Neuronal stem cell (in vitro differentiated cells): ENCODE measurements around the gene ERO1B.

Source experiments
- DNase-seq: peaks from one replicate; pipeline ENCODE4 v3.0.0-alpha.2; 2013; ENCODE audit warnings: low spot score
- H2AFZ ChIP-seq: one replicate; pipeline ENCODE4 v1.6.1; 2013; ENCODE audit warnings: mild to moderate bottlenecking, low read length, inconsistent platforms
- H2AK5ac ChIP-seq: 2 replicates; pipeline ENCODE4 v1.6.1; 2013; ENCODE audit warnings: low read depth, mild to moderate bottlenecking, inconsistent platforms, low read length, moderate library complexity, mixed read lengths
- H2BK120ac ChIP-seq: 2 replicates; pipeline ENCODE4 v1.6.1; 2013; ENCODE audit warnings: low read depth, mild to moderate bottlenecking, inconsistent platforms, low read length, moderate library complexity, mixed read lengths
- H2BK12ac ChIP-seq: one replicate; pipeline ENCODE4 v1.6.1; 2013; ENCODE audit warnings: low read length, inconsistent platforms
- H2BK15ac ChIP-seq: 2 replicates; pipeline ENCODE4 v1.6.1; 2013; ENCODE audit warnings: mild to moderate bottlenecking, low read length, inconsistent platforms, mixed read lengths
- H2BK5ac ChIP-seq: one replicate; pipeline ENCODE4 v1.6.1; 2013; ENCODE audit warnings: inconsistent platforms, mild to moderate bottlenecking, low read length, moderate library complexity
- H3K14ac ChIP-seq: one replicate; pipeline ENCODE4 v1.6.1; 2013; ENCODE audit warnings: low read length, inconsistent platforms
- H3K18ac ChIP-seq: 2 replicates; pipeline ENCODE4 v1.6.1; 2013; ENCODE audit warnings: low read length, inconsistent platforms
- H3K23ac ChIP-seq: 2 replicates; pipeline ENCODE4 v1.6.1; 2013; ENCODE audit warnings: low read depth, mild to moderate bottlenecking, mixed read lengths, low read length, inconsistent platforms; ENCODE audit not compliant: poor library complexity
- H3K27ac ChIP-seq: replicated peaks from 3 replicates; pipeline ENCODE4 v1.5.1; 2013; ENCODE audit warnings: low read length, inconsistent platforms
- H3K27me3 ChIP-seq, 3 experiments: 2 replicates each; pipeline ENCODE4 v1.6.1; 2013; ENCODE audit warnings: low read length in 3 of 3, mild to moderate bottlenecking in 2 of 3, inconsistent platforms in 1 of 3, low read depth in 1 of 3, mixed read lengths in 1 of 3, moderate library complexity in 1 of 3; ENCODE audit not compliant: control insufficient read depth in 3 of 3, insufficient read depth in 3 of 3
- H3K36me3 ChIP-seq, 2 donors: replicated peaks in 1 of 2; 2 replicates each; pipeline ENCODE4 v1.6.1; 2013; ENCODE audit warnings: low read length in 2 of 2; ENCODE audit not compliant: control insufficient read depth in 2 of 2, insufficient read depth in 2 of 2
- H3K4ac ChIP-seq: 2 replicates; pipeline ENCODE4 v1.6.1; 2013; ENCODE audit warnings: inconsistent platforms, mild to moderate bottlenecking, low read length, moderate library complexity
- H3K4me1 ChIP-seq, 2 donors: 1 replicate in 1 of 2; 2 replicates in 1 of 2; pipeline ENCODE4 v1.6.1; 2013; ENCODE audit warnings: low read length in 2 of 2, low read depth in 1 of 2; ENCODE audit not compliant: control insufficient read depth in 2 of 2, insufficient read depth in 1 of 2
- H3K4me2 ChIP-seq: one replicate; pipeline ENCODE4 v1.6.1; 2013; ENCODE audit warnings: mild to moderate bottlenecking, low read length, inconsistent platforms; ENCODE audit not compliant: insufficient read depth, poor library complexity, severe bottlenecking
- H3K4me3 ChIP-seq, 2 donors: 2 replicates each; pipeline ENCODE4 v1.5.1; 2013; ENCODE audit warnings: low read length in 2 of 2, mild to moderate bottlenecking in 2 of 2, inconsistent platforms in 1 of 2, moderate library complexity in 1 of 2
- H3K79me1 ChIP-seq: one replicate; pipeline ENCODE4 v1.6.1; 2013; ENCODE audit warnings: low read depth, mild to moderate bottlenecking, inconsistent platforms, low read length, moderate library complexity
- H3K9ac ChIP-seq: one replicate; pipeline ENCODE4 v1.6.1; 2013; ENCODE audit warnings: mild to moderate bottlenecking, low read depth, low read length, inconsistent platforms; ENCODE audit not compliant: poor library complexity
- H3K9me3 ChIP-seq, 2 donors: replicated peaks in 1 of 2; 2 replicates each; pipeline versions ENCODE3 to v1.6.1; 2013; ENCODE audit warnings: low read length in 2 of 2, mild to moderate bottlenecking in 2 of 2, inconsistent platforms in 1 of 2, low read depth in 1 of 2, mixed read lengths in 1 of 2, moderate library complexity in 1 of 2; ENCODE audit not compliant: control insufficient read depth in 2 of 2, insufficient read depth in 1 of 2
- H4K8ac ChIP-seq: one replicate; pipeline ENCODE4 v1.6.1; 2013; ENCODE audit warnings: low read depth, mild to moderate bottlenecking, inconsistent platforms, low read length, moderate library complexity
- H4K91ac ChIP-seq: one replicate; pipeline ENCODE4 v1.6.1; 2013; ENCODE audit warnings: low read length, low read depth, mild to moderate bottlenecking, inconsistent platforms; ENCODE audit not compliant: poor library complexity
- WGBS, 2 donors: extraction: QIAGEN DNeasy Blood & Tissue Kit; methylation state at CpG; one replicate each; pipeline ENCODE4 v1.1.7; 2013; ENCODE audit warnings: missing lambda C conversion rate in 2 of 2, mixed read lengths in 1 of 2; ENCODE audit not compliant: insufficient read length in 2 of 2, insufficient replicate concordance in 1 of 2; ENCODE audit errors: extremely low coverage in 2 of 2; 5-methylcytosine and 5-hydroxymethylcytosine counted together

ERO1B gene

DNA sequence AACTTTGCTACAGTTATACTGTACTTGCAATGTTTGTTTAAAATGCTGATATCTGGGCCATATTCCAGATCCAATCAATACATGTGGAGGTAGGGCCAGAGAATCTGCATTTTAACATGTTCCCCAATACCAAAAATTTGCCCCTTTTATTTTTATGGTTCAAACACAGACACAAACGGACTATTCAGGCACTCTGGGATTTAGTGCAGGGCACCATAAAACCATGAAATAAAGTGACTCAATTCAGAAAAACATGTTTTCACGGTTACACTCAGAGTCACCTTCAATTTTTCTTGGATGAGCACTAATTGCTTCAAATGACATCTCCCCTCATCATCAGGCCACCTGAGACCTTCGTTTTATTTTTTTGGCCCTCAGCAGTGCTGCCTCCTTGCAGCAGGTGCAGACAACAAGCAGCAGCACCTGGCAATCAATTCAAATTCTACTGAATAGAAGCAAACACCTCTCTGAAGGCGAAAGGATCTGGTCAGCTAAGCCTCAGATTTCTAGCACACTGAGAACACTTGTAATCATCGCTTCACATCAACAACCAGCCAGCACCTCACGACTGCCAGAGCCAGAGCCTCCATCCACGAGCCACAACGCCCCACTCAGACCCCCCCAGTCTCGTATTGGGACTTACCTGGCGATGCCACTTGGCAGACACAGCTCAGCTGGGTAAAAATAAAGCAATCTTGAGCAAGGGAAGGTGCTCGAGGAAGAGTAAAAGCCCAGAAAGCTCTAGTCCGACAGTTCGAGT is 1.1 kb downstream of the ERO1B start:
- peak; percentile 8 for DNase-seq
- no peak overlapping the region for H4K8ac ChIP-seq
- no CpG with 5 or more reads among the region's 13 CpGs for WGBS, 2 donors

DNA sequence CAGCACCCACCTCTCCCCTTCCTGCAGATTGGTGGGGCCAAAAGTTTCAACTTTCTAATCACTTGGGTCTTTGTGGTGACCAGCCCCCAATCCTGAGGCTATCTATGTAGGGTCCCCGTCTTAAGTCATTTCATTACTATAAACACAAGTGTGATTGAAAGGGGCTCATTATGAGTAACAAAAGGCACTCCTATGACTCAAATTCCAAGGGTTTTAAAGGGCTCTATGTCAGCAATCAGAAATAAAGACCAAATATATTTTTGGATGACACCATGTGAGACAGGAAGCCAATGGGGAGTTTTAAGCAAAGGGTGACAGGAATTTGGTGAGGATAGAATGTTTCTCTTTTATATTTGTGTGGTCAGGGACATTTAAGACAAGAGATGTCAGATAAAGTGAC is 6.2 kb downstream of the ERO1B start:
- Histone ChIP-seq H3K4ac (no peak overlapping the region), H3K79me1 (no peaks in the 10 kb centered on the region), H2BK15ac (no peak overlapping the region), H3K23ac (no peak overlapping the region), H2BK120ac (no peak overlapping the region), H2AFZ (no peak overlapping the region), H3K27me3 (peaks cover 0 to 8% (median 3%) of the 10 kb centered on the region in 3 experiments), H3K4me3 (no peak overlapping the region), H2BK5ac (no peak overlapping the region), H3K9ac (no peak overlapping the region), H4K8ac (no peak overlapping the region), H3K36me3 (no peaks in the 10 kb centered on the region), H3K4me1 (no peaks in the 10 kb centered on the region), H3K18ac (no peak overlapping the region), H3K4me2 (no peak overlapping the region), H2AK5ac (no peak overlapping the region), H3K14ac (no peak overlapping the region), H2BK12ac (no peak overlapping the region), H4K91ac (no peak overlapping the region), H3K9me3 (no peaks in the 10 kb centered on the region), H3K27ac (no peak overlapping the region)
- no CpG with 5 or more reads among the region's 1 CpG for WGBS, 2 donors
- no peak for DNase-seq

More for the DNA sequence above, 1.1 kb downstream of the ERO1B start:
- H3K9ac ChIP-seq = no peak overlapping the region
- peak overlapping the region; percentile 87 for H3K4me2 ChIP-seq
- no peak overlapping the region for H4K91ac ChIP-seq
- peaks cover 5 to 33% (median 14%) of the 10 kb centered on the region in 3 experiments for H3K27me3 ChIP-seq
- peak overlapping the region; percentile 68 to 96 for H3K4me3 ChIP-seq
- H2BK12ac ChIP-seq = no peak overlapping the region
- no peak overlapping the region for H3K23ac ChIP-seq
- H3K4ac ChIP-seq = no peak overlapping the region
- no peak overlapping the region for H3K14ac ChIP-seq
- no peak overlapping the region for H3K18ac ChIP-seq
- H3K79me1 ChIP-seq = no peaks in the 10 kb centered on the region
- H3K4me1 ChIP-seq = peaks cover 4 to 10% of the 10 kb centered on the region in 2 donors
- no peak overlapping the region for H2BK120ac ChIP-seq
- peak overlapping the region; percentile 98 for H2AFZ ChIP-seq
- H2BK5ac ChIP-seq = no peak overlapping the region
- H2BK15ac ChIP-seq = no peak overlapping the region
- no peak overlapping the region for H3K27ac ChIP-seq
- H3K9me3 ChIP-seq = no peaks in the 10 kb centered on the region
- no peak overlapping the region for H2AK5ac ChIP-seq
- H3K36me3 ChIP-seq = no peaks in the 10 kb centered on the region

DNA sequence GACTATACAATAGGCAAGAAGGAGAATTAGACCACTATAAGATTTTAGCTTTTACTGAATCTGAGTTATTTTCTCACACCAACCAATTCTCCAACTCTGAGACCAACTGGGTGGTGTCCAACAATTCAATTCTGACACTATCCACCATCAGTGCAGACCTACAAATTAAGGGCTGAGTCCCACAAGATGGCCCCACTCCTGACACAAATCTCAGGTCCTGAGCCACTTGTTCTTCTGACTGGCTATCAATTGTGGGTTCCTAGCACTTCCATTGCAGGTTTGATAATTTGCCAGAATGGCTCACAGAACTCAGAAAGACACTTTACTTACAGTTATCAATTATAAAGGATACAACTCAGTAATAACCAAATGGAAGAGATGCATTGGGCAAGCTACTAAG is 6.7 kb downstream of the ERO1B start:
- no peak overlapping the region for H3K4ac ChIP-seq
- H3K9ac ChIP-seq = no peak overlapping the region
- no peak overlapping the region for H3K18ac ChIP-seq
- H3K14ac ChIP-seq = no peak overlapping the region
- no peak overlapping the region for H3K23ac ChIP-seq
- DNase-seq = no peak
- H3K79me1 ChIP-seq = no peaks in the 10 kb centered on the region
- no peaks in the 10 kb centered on the region for H3K9me3 ChIP-seq
- no peak overlapping the region for H4K91ac ChIP-seq
- H3K4me2 ChIP-seq = no peak overlapping the region
- no peak overlapping the region for H2BK120ac ChIP-seq
- no peaks in the 10 kb centered on the region for H3K4me1 ChIP-seq
- H2BK12ac ChIP-seq = no peak overlapping the region
- no peak overlapping the region for H2AFZ ChIP-seq
- no peak overlapping the region for H3K4me3 ChIP-seq
- peaks cover 0 to 3% (median 0%) of the 10 kb centered on the region in 3 experiments for H3K27me3 ChIP-seq
- no peak overlapping the region for H3K27ac ChIP-seq
- no peaks in the 10 kb centered on the region for H3K36me3 ChIP-seq
- no peak overlapping the region for H4K8ac ChIP-seq
- no peak overlapping the region for H2BK5ac ChIP-seq
- no peak overlapping the region for H2AK5ac ChIP-seq
- H2BK15ac ChIP-seq = no peak overlapping the region

DNA sequence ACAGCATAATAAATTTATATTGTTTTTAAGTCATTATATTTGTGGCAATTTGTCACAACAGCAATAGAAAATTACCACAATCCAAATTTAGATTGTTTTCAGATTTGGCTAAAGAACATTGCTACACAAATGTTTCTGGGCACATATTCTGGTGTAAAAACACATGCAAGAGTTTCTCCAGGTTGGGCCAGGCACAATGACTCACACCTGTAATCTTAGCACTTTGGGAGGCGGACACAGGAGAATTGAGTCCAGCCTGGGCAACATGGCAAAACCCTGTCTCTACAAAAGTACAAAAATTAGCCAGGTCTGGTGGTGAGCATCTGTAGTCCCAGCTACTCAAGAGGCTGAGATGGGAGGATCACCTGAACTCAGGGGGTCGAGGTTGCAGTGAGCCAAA is 8.4 kb downstream of the ERO1B start:
- Histone ChIP-seq H3K4me3 (no peak overlapping the region), H4K8ac (no peak overlapping the region), H2BK120ac (no peak overlapping the region), H2BK5ac (no peak overlapping the region), H3K4ac (no peak overlapping the region), H3K23ac (no peak overlapping the region), H3K18ac (no peak overlapping the region), H3K9ac (no peak overlapping the region), H3K4me2 (no peak overlapping the region), H3K79me1 (no peaks in the 10 kb centered on the region), H3K27me3 (no peaks in the 10 kb centered on the region), H3K27ac (no peak overlapping the region), H2BK12ac (no peak overlapping the region), H2AFZ (no peak overlapping the region), H3K36me3 (no peaks in the 10 kb centered on the region), H4K91ac (no peak overlapping the region), H2AK5ac (no peak overlapping the region), H2BK15ac (no peak overlapping the region), H3K9me3 (no peaks in the 10 kb centered on the region), H3K14ac (no peak overlapping the region), H3K4me1 (no peaks in the 10 kb centered on the region)
- no peak for DNase-seq
- WGBS, 2 donors = no CpG with 5 or more reads among the region's 2 CpGs
